Activated T-helper 17 cell treated with anti-CD3 and anti-CD28 coated beads, Interleukin-2, amount 50 U/mL, for 72 hours (primary cell): ENCODE results near the gene FKBP2. TPM values are rescaled to one million over a fixed set of nuclear protein-coding genes. Genes with fewer than 3 reads are reported as not detected.
A peak's percentile ranks its signal among the peaks of the same experiment; 100 is the strongest.

Experiments used
- ATAC-seq: fragments of 150-1000 bp; cut with Tn5 transposase; replicated peaks from 2 replicates; pipeline ENCODE4 v1.10.0; 2021; ENCODE audit warnings: mild to moderate bottlenecking, moderate library complexity
- H3K27ac Mint-ChIP-seq: one replicate; pipeline ENCODE4 v1.8.0; 2022; ENCODE audit warnings: mixed read lengths
- H3K27me3 Mint-ChIP-seq: one replicate; pipeline ENCODE4 v1.8.0; 2022; ENCODE audit warnings: mixed read lengths
- H3K36me3 Mint-ChIP-seq: one replicate; pipeline ENCODE4 v1.8.0; 2022; ENCODE audit warnings: low read depth, mild to moderate bottlenecking, mixed read lengths
- H3K4me1 Mint-ChIP-seq: one replicate; pipeline ENCODE4 v1.8.0; 2022; ENCODE audit warnings: mixed read lengths
- H3K4me3 Mint-ChIP-seq: one replicate; pipeline ENCODE4 v1.8.0; 2022; ENCODE audit warnings: mild to moderate bottlenecking, mixed read lengths
- H3K9me3 Mint-ChIP-seq: one replicate; pipeline ENCODE4 v1.8.0; 2022; ENCODE audit warnings: mixed read lengths
- total RNA-seq, 2 donors: library from RNA; stranded (reverse); gene quantifications; one replicate each; pipeline ENCODE4 v1.2.3, GENCODE V29; 2022

Gene FKBP2
- total RNA-seq, 2 donors from 2014 or later, result 16.3 to 45.2 TPM

DNA sequence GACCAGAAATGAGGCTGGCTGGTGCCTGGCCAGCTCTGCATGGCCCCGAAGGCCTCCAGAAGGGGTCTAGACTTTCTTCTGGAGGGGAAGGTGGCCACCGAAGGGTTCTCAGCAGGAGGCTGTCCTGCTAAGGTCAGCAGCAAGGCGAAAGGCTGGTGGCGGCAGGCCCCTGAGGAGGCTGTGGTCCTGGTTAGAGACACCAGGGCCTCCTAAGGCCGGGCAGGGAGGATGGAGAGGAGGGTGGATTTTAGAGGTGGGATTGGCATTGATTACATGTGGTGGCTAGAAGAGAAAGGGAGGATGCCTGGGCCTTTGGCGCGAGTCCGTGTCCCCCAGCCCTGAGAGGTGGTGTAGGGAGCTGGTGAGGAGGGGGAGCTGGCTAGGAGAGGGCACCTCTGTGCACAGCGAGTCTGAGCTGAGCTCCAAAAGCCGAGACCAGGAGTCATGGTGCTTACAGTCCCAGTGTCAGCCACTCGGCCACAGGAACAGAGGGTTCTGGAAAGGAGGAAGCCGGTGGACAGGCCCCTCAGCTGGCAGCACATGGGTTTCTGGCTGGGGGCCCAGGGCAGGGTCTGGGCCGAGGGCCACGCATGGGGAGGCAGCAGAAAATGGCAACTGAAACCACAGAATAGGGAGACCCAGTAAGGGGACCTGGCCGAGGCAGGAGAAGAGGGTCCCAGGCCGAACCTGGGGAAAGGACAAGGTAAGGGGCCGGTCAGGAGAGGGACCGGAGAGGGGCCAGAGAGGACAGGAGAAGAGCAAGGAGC lies 31.9 kb upstream of the FKBP2 start:
- Mint-ChIP-seq H3K4me1 (peaks cover 23% of the 10 kb centered on the region), H3K27ac (peak overlapping the region; percentile 98), H3K27me3 (no peaks in the 10 kb centered on the region), H3K4me3 (peak overlapping the region; percentile 93), H3K9me3 (no peaks in the 10 kb centered on the region), H3K36me3 (peaks cover 100% of the 10 kb centered on the region)
- no peak for ATAC-seq

DNA sequence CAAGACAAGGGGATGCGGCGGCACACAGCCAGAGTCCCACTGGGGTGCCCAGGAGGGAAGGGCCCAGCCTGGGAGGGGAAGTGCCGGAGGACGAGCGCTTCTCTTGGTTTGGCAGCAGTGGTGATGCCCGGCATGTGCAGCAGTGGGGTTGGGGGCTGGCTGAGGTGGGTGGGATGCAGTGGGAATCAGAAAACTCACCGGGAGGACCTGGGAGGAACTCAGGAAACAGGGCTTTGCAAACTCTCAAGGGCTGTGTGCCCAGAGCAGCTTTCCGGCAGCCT lies 31.4 kb upstream of the FKBP2 start:
- Mint-ChIP-seq H3K4me3 (peak overlapping the region; percentile 93), H3K27me3 (no peaks in the 10 kb centered on the region), H3K27ac (peak overlapping the region; percentile 98), H3K9me3 (no peaks in the 10 kb centered on the region), H3K36me3 (peaks cover 100% of the 10 kb centered on the region), H3K4me1 (peaks cover 21% of the 10 kb centered on the region)
- no peak for ATAC-seq

DNA sequence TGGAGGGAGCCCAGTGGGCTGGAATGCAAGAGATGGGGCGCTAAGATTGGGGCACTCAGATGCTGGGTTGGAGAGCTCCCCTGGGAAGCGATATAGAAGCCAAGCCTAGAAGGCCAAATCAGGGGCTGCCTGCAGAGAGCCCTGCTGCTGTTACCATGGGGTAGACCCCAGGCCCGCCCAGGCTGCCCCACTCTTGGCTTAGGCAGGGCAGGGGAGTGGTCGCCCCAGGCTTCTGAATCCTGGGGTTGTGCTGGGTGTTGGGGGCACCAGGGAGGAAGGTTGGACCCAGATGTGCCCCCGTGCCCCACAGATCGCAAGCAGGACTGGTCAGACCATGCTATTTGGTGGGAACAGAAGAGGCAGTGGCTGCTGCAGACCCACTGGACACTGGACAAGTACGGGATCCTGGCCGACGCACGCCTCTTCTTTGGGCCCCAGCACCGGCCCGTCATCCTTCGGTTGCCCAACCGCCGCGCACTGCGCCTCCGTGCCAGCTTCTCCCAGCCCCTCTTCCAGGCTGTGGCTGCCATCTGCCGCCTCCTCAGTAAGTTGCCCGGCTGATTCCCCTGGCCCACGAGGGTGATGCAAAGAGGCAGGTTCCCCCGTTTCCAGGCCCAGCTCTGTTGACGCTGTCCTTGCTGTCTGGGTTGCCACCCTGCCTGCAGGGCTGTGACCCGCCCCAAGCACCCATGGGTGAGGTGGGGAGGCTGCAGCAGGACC lies 30.4 kb upstream of the FKBP2 start:
- Mint-ChIP-seq H3K27ac (peak overlapping the region; percentile 98), H3K4me1 (peaks cover 24% of the 10 kb centered on the region), H3K36me3 (peaks cover 100% of the 10 kb centered on the region), H3K4me3 (peak overlapping the region; percentile 93), H3K27me3 (no peaks in the 10 kb centered on the region), H3K9me3 (no peaks in the 10 kb centered on the region)
- ATAC-seq, result no peak

DNA sequence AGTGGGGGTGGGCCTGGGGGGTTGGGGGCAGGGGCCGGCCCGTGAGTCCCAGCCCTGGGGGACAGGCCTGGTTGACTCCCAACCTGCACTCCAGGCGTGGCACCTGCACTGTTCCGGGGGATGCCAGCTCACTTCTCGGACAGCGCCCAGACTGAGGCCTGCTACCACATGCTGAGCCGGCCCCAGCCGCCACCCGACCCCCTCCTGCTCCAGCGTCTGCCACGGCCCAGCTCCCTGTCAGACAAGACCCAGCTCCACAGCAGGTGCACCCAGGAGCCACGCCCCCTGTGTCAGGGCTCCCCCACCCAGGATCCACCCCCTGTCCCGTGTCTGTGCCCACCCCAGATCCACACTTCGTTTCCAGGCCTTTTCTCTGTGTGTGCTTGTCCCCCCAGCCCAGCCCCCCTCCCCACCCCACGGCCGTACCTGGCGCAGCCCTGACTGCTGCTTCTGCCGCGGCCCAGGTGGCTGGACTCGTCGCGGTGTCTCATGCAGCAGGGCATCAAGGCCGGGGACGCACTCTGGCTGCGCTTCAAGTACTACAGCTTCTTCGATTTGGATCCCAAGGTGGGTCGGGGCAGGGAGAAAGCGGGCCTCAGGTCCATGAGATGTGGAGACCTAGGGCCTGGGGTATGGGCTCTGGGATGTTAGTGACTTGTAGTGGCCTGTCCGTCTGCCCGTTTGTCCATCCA lies 29.6 kb upstream of the FKBP2 start:
- H3K4me3 Mint-ChIP-seq, result no peak overlapping the region
- no peak for ATAC-seq
- H3K27ac Mint-ChIP-seq, result peak overlapping the region; percentile 59
- no peaks in the 10 kb centered on the region for H3K9me3 Mint-ChIP-seq
- peaks cover 100% of the 10 kb centered on the region for H3K36me3 Mint-ChIP-seq
- H3K4me1 Mint-ChIP-seq, result peaks cover 24% of the 10 kb centered on the region
- no peaks in the 10 kb centered on the region for H3K27me3 Mint-ChIP-seq

- ATAC-seq, result no peak
These were observed 24.0 kb upstream of the FKBP2 start for GRCh38 chr11:64216879-64217278.

DNA sequence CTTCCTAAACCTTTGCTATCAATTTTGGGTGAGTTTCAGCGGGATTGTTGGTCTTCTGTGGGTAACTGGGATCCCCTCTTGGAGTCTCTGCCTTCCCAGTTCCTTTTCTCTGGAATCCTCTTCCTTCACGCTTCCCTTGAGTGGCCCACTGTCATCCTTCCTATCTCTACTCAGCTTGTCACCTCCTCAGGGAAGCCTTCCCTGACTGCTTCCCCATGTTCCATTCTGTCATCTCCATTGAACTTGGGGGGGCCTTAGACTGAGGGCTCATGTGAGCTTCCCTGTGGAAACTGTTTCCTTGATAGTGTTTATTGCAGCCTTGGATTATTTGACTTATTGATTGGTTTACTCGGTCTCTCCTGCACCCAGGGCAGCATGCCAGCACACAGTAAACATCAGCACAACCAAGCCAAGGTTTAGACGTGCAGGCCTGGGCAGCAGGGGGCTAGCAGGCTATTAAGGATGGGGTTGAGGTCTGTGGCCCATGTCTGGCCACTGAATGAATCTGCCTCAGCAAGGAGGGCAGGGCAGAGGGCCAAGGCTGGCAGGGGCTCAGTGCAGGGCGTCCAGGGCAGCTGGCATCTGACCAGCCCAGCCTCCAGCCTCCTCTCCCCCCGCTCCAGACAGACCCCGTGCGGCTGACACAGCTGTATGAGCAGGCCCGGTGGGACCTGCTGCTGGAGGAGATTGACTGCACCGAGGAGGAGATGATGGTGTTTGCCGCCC lies 22.1 kb upstream of the FKBP2 start:
- Mint-ChIP-seq H3K27ac (peak overlapping the region; percentile 63), H3K4me1 (peaks cover 9% of the 10 kb centered on the region), H3K4me3 (no peak overlapping the region), H3K27me3 (no peaks in the 10 kb centered on the region), H3K9me3 (no peaks in the 10 kb centered on the region), H3K36me3 (peaks cover 98% of the 10 kb centered on the region)
- ATAC-seq, result no peak

More at GRCh38 chr11:64216879-64217278, 24.0 kb upstream of the FKBP2 start:
- H3K4me3 Mint-ChIP-seq, result no peak overlapping the region
- H3K27ac Mint-ChIP-seq, result no peak overlapping the region
- H3K9me3 Mint-ChIP-seq, result no peaks in the 10 kb centered on the region
- H3K27me3 Mint-ChIP-seq, result no peaks in the 10 kb centered on the region
- H3K36me3 Mint-ChIP-seq, result peaks cover 99% of the 10 kb centered on the region
- H3K4me1 Mint-ChIP-seq, result peaks cover 20% of the 10 kb centered on the region

- peaks cover 92% of the 10 kb centered on the region for H3K36me3 Mint-ChIP-seq
- no peak for ATAC-seq
- H3K27ac Mint-ChIP-seq, result no peak overlapping the region
- H3K9me3 Mint-ChIP-seq, result no peaks in the 10 kb centered on the region
- no peaks in the 10 kb centered on the region for H3K27me3 Mint-ChIP-seq
- no peak overlapping the region for H3K4me3 Mint-ChIP-seq
- peaks cover 6% of the 10 kb centered on the region for H3K4me1 Mint-ChIP-seq
These were observed 21.6 kb upstream of the FKBP2 start for GRCh38 chr11:64219354-64219684.

DNA sequence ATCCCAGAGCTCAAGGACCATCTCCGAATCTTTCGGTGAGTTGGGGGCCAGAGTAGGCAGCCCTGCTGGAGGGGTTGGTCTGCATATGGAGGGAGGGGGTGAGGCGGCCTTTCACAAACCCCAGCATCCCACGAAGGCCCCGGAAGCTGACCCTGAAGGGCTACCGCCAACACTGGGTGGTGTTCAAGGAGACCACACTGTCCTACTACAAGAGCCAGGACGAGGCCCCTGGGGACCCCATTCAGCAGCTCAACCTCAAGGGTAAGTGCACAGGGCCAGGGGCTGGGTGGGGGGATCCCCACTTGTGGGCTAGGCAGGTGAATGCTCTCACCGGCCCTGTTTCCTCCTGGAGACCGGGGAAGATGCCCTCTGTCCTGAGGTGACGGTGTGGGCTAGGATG lies 21.1 kb upstream of the FKBP2 start:
- no peak for ATAC-seq
- no peaks in the 10 kb centered on the region for H3K9me3 Mint-ChIP-seq
- peaks cover 6% of the 10 kb centered on the region for H3K4me1 Mint-ChIP-seq
- H3K27me3 Mint-ChIP-seq, result no peaks in the 10 kb centered on the region
- no peak overlapping the region for H3K27ac Mint-ChIP-seq
- no peak overlapping the region for H3K4me3 Mint-ChIP-seq
- H3K36me3 Mint-ChIP-seq, result peaks cover 88% of the 10 kb centered on the region

DNA sequence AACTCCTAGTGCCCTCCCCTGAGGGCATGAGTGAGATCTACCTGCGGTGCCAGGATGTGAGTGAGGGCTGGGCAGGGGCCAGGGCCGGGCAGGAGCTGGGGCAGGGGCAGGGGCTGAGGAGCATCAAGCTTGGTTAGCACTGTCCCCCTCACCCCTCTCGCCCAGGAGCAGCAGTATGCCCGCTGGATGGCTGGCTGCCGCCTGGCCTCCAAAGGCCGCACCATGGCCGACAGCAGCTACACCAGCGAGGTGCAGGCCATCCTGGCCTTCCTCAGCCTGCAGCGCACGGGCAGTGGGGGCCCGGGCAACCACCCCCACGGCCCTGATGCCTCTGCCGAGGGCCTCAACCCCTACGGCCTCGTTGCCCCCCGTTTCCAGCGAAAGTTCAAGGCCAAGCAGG lies 20.6 kb upstream of the FKBP2 start:
- no peak overlapping the region for H3K4me3 Mint-ChIP-seq
- H3K27ac Mint-ChIP-seq, result no peak overlapping the region
- H3K27me3 Mint-ChIP-seq, result no peaks in the 10 kb centered on the region
- peaks cover 1% of the 10 kb centered on the region for H3K4me1 Mint-ChIP-seq
- ATAC-seq, result no peak
- peaks cover 83% of the 10 kb centered on the region for H3K36me3 Mint-ChIP-seq
- H3K9me3 Mint-ChIP-seq, result no peaks in the 10 kb centered on the region

DNA sequence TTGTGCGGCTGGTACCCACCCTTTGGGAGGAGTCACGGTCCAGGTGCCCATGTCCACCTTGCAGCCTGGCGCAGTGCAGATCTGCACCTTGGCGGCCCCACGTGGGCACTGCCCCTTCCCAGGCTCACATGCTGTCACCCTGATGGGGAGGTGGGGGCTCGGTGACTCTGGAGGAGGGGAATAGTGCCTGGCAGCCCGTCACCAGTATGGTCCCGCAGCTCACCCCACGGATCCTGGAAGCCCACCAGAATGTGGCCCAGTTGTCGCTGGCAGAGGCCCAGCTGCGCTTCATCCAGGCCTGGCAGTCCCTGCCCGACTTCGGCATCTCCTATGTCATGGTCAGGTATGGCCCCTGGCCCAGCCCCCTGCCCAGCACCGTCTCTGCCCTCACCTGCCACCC lies 20.1 kb upstream of the FKBP2 start:
- Mint-ChIP-seq H3K4me3 (no peak overlapping the region), H3K27ac (no peak overlapping the region), H3K27me3 (no peaks in the 10 kb centered on the region), H3K36me3 (peaks cover 77% of the 10 kb centered on the region), H3K4me1 (no peaks in the 10 kb centered on the region), H3K9me3 (no peaks in the 10 kb centered on the region)
- no peak for ATAC-seq

DNA sequence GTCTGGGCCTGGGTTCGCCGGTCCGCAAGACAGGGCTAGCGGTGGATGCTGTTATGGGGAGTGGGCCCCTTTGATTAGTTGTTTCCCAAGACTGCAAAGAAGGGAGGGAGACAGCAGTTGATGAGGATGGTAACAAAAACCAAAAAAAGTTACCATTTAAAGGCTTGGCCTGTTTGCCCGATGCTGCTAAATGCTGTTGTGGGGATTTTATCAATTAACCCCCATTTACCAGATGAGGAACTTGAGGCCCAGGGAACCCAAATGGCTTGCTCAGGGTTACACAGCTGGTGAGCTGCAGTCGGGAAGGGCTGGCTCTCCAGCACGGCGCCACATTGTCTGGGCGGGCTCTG lies 18.3 kb upstream of the FKBP2 start:
- Mint-ChIP-seq H3K4me3 (no peak overlapping the region), H3K36me3 (peaks cover 71% of the 10 kb centered on the region), H3K27me3 (no peaks in the 10 kb centered on the region), H3K27ac (no peak overlapping the region), H3K4me1 (no peaks in the 10 kb centered on the region), H3K9me3 (no peaks in the 10 kb centered on the region)
- no peak for ATAC-seq

GRCh38 chr11:64223001-64223651 lies 17.8 kb upstream of the FKBP2 start:
- Mint-ChIP-seq H3K36me3 (peaks cover 71% of the 10 kb centered on the region), H3K27me3 (no peaks in the 10 kb centered on the region), H3K4me3 (no peak overlapping the region), H3K9me3 (no peaks in the 10 kb centered on the region), H3K4me1 (no peaks in the 10 kb centered on the region), H3K27ac (no peak overlapping the region)
- ATAC-seq, result no peak

DNA sequence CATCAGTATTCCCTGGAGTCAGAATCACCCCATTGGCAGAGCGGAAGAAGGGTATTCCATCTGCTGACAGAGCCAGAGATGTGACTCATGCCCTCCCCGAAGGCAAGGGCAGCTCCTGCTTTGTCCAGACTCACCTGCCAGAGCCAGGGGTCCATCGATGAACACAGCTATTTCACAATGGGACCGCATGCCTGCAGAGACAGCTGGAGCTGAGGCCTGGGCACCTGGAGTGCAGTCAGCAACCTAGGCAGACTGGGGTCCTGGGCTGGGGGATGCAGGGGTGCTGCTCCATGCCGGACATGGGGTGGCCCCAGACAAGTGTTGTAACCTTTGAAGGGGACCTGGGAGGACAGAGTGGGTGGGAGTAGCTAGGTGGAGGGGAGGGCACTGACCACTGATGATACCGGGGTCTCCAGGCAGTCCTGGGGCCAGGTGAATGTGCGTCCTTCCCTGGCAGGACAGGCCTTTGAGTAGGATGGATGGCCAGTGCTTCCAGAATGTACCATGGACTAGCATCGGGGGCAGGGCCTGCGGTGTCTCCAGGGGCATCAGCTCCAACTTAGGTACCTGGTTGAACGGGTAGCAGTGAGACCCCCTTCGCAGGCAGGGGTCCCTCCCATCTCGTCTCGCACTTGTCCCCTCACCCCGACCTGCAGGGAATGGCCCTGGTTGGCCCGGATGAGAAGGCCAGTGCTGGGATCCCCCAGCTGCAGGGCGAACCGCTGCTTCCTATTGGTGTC lies 16.6 kb upstream of the FKBP2 start:
- peaks cover 71% of the 10 kb centered on the region for H3K36me3 Mint-ChIP-seq
- no peaks in the 10 kb centered on the region for H3K4me1 Mint-ChIP-seq

More for the DNA sequence above, 16.6 kb upstream of the FKBP2 start:
- Mint-ChIP-seq H3K27ac (peak overlapping the region; percentile 67), H3K9me3 (no peaks in the 10 kb centered on the region), H3K4me3 (peak overlapping the region; percentile 91), H3K27me3 (no peaks in the 10 kb centered on the region)
- no peak for ATAC-seq
